HEK293 (cell line): ENCODE measurements around the gene ENSA.

Source experiments
- CTCF ChIA-PET: fragments of 350-600 bp; formaldehyde crosslinking; extraction: SDS; loops from one replicate; lab custom pipeline; 2021; ENCODE audit warnings: antibody characterized with exemption; lab: Yijun Ruan, JAX
- POLR2A ChIA-PET: fragments of 300-600 bp; formaldehyde crosslinking; extraction: SDS; loops from one replicate; lab custom pipeline; 2020; ENCODE audit warnings: antibody characterized with exemption, inconsistent platforms; lab: Yijun Ruan, JAX
- H3K27ac ChIP-seq: fragments of 200-500 bp; sonication (Bioruptor generic); 2 replicates; pipeline ENCODE4 v1.5.1; 2014; ENCODE audit warnings: low read depth, low read length, control low read depth, inconsistent platforms; ENCODE audit errors: extremely low read depth
- H3K36me3 ChIP-seq, 2 experiments: fragments of 200-500 bp in 1 of 2; sonication (Bioruptor generic) in 1 of 2; 1 replicate in 1 of 2; 2 replicates in 1 of 2; pipeline ENCODE4 v1.5.1; 2014 to 2017; ENCODE audit warnings: inconsistent platforms in 2 of 2, low read length in 2 of 2; ENCODE audit not compliant: control insufficient read depth in 2 of 2, insufficient read depth in 1 of 2
- H3K4me1 ChIP-seq: fragments of 200-500 bp; sonication (Bioruptor generic); 2 replicates; pipeline ENCODE4 v1.5.1; 2014; ENCODE audit warnings: mild to moderate bottlenecking, low read length, inconsistent platforms; ENCODE audit not compliant: control insufficient read depth, insufficient read depth
- H3K4me3 ChIP-seq: 2 replicates; pipeline ENCODE4 v1.5.1; 2011; ENCODE audit warnings: low read depth, mild to moderate bottlenecking, control low read depth, low read length, moderate library complexity
- H3K9me3 ChIP-seq: fragments of 200-500 bp; sonication (Bioruptor generic); 2 replicates; pipeline ENCODE4 v1.5.1; 2014; ENCODE audit warnings: low read depth, low read length, inconsistent platforms; ENCODE audit not compliant: control insufficient read depth, insufficient read depth
- EGR2 ChIP-seq: fragments of 450-650 bp; formaldehyde crosslinking; IDR thresholded peaks from 2 replicates; pipeline ENCODE4 v1.5.1; 2016; ENCODE audit warnings: low read depth, missing biosample characterization, missing genetic modification characterization
- GFI1B ChIP-seq: fragments of 450-650 bp; formaldehyde crosslinking; IDR thresholded peaks from 2 replicates; pipeline ENCODE4 v1.5.1; 2016; ENCODE audit warnings: missing biosample characterization, missing genetic modification characterization
- KLF10 ChIP-seq: fragments of 450-650 bp; IDR thresholded peaks from 2 replicates; pipeline ENCODE4 v1.5.1; 2018; ENCODE audit warnings: missing biosample characterization, mild to moderate bottlenecking, missing genetic modification characterization
- KLF9 ChIP-seq: fragments of 450-650 bp; formaldehyde crosslinking; IDR thresholded peaks from 2 replicates; pipeline ENCODE4 v1.5.1; 2016; ENCODE audit warnings: missing biosample characterization, missing genetic modification characterization, low read depth
- OSR2 ChIP-seq: fragments of 450-650 bp; formaldehyde crosslinking; IDR thresholded peaks from 2 replicates; pipeline ENCODE4 v1.5.1; 2016; ENCODE audit warnings: missing biosample characterization, missing genetic modification characterization
- OVOL3 ChIP-seq: fragments of 450-650 bp; formaldehyde crosslinking; IDR thresholded peaks from 2 replicates; pipeline ENCODE4 v1.5.1; 2016; ENCODE audit warnings: missing biosample characterization, missing genetic modification characterization
- PRDM6 ChIP-seq: fragments of 450-650 bp; formaldehyde crosslinking; IDR thresholded peaks from 2 replicates; pipeline ENCODE4 v1.5.1; 2017; ENCODE audit warnings: missing biosample characterization, missing genetic modification characterization
- SP2 ChIP-seq: fragments of 450-650 bp; formaldehyde crosslinking; IDR thresholded peaks from 2 replicates; pipeline ENCODE4 v1.5.1; 2016; ENCODE audit warnings: missing biosample characterization, missing genetic modification characterization
- SP3 ChIP-seq: fragments of 450-650 bp; formaldehyde crosslinking; IDR thresholded peaks from 2 replicates; pipeline ENCODE4 v1.5.1; 2016; ENCODE audit warnings: missing biosample characterization, missing genetic modification characterization
- TSHZ1 ChIP-seq: fragments of 450-650 bp; formaldehyde crosslinking; IDR thresholded peaks from 2 replicates; pipeline ENCODE4 v1.5.1; 2016; ENCODE audit warnings: missing biosample characterization, missing genetic modification characterization, borderline replicate concordance
- ZBTB1 ChIP-seq: fragments of 450-650 bp; formaldehyde crosslinking; IDR thresholded peaks from 2 replicates; pipeline ENCODE4 v1.5.1; 2016; ENCODE audit warnings: missing biosample characterization, missing genetic modification characterization
- ZBTB11 ChIP-seq: fragments of 450-650 bp; formaldehyde crosslinking; conservative IDR thresholded peaks from 2 replicates; pipeline ENCODE4 v1.5.1; 2016; ENCODE audit warnings: low read depth, missing biosample characterization, missing genetic modification characterization
- ZBTB17 ChIP-seq: fragments of 450-650 bp; formaldehyde crosslinking; IDR thresholded peaks from 2 replicates; pipeline ENCODE4 v1.5.1; 2016; ENCODE audit warnings: missing biosample characterization, missing genetic modification characterization
- ZBTB7A ChIP-seq: fragments of 450-650 bp; formaldehyde crosslinking; IDR thresholded peaks from 2 replicates; pipeline ENCODE4 v1.5.1; 2016; ENCODE audit warnings: low read depth, missing biosample characterization, missing genetic modification characterization
- ZNF121 ChIP-seq: fragments of 450-650 bp; formaldehyde crosslinking; IDR thresholded peaks from 2 replicates; pipeline ENCODE4 v1.5.1; 2016; ENCODE audit warnings: missing biosample characterization, missing genetic modification characterization
- ZNF133 ChIP-seq: fragments of 450-650 bp; formaldehyde crosslinking; IDR thresholded peaks from 2 replicates; pipeline ENCODE4 v1.5.1; 2016; ENCODE audit warnings: missing biosample characterization, missing genetic modification characterization
- ZNF214 ChIP-seq: fragments of 450-650 bp; formaldehyde crosslinking; IDR thresholded peaks from 2 replicates; pipeline ENCODE4 v1.5.1; 2017; ENCODE audit warnings: missing biosample characterization, mild to moderate bottlenecking, missing genetic modification characterization, borderline replicate concordance
- ZNF335 ChIP-seq: fragments of 450-650 bp; formaldehyde crosslinking; conservative IDR thresholded peaks from 2 replicates; pipeline ENCODE4 v1.5.1; 2016; ENCODE audit warnings: missing biosample characterization, missing genetic modification characterization
- ZNF362 ChIP-seq: fragments of 450-650 bp; formaldehyde crosslinking; IDR thresholded peaks from 2 replicates; pipeline ENCODE4 v1.5.1; 2016; ENCODE audit warnings: missing biosample characterization, missing genetic modification characterization
- ZNF423 ChIP-seq: fragments of 450-650 bp; formaldehyde crosslinking; IDR thresholded peaks from 2 replicates; pipeline ENCODE4 v1.5.1; 2016; ENCODE audit warnings: missing biosample characterization, missing genetic modification characterization
- ZNF514 ChIP-seq: fragments of 450-650 bp; formaldehyde crosslinking; IDR thresholded peaks from 2 replicates; pipeline ENCODE4 v1.5.1; 2016; ENCODE audit warnings: missing biosample characterization, missing genetic modification characterization
- ZNF660 ChIP-seq: fragments of 450-650 bp; IDR thresholded peaks from 2 replicates; pipeline ENCODE4 v1.5.1; 2018; ENCODE audit warnings: missing biosample characterization, mild to moderate bottlenecking, missing genetic modification characterization
- ZNF747 ChIP-seq: fragments of 450-650 bp; formaldehyde crosslinking; IDR thresholded peaks from 2 replicates; pipeline ENCODE4 v1.5.1; 2016; ENCODE audit warnings: missing biosample characterization, missing genetic modification characterization

Gene ENSA

GRCh38 chr1:150578272-150579109 is 50.9 kb downstream of the ENSA start (continued):
- TF ChIP-seq ZBTB17 (tag by site-specific recombination) (no peak), ZNF335 (tag by site-specific recombination) (peak; percentile 57), OSR2 (tag by site-specific recombination) (peak; percentile 63), KLF10 (peak; percentile 38), TSHZ1 (tag by site-specific recombination) (no peak), ZNF121 (tag by site-specific recombination) (no peak), ZBTB1 (tag by site-specific recombination) (0 out of 2 replicates have a peak, but pooled peaks have one; percentile 3), ZNF660 (tag by site-specific recombination) (peak; percentile 79), ZNF423 (tag by site-specific recombination) (no peak), KLF9 (0 out of 2 replicates have a peak, but pooled peaks have one; percentile 52), EGR2 (tag by site-specific recombination) (peak; percentile 57), ZNF514 (tag by site-specific recombination) (no peak)

GRCh38 chr1:150577557-150578271 is 51.7 kb downstream of the ENSA start:
- CTCF ChIA-PET, result interaction anchor here (2.3 to 14.0 kb wide), 4 partner anchors 10 to 43 kb away, joined by 10 to 135 read pairs (median 18); no protein-coding TSS in a partner anchor
- peak overlapping the region; percentile 95 for H3K27ac ChIP-seq
- H3K4me1 ChIP-seq, result no peaks in the 10 kb centered on the region
- POLR2A ChIA-PET, result interaction anchor here (1.4 to 13.5 kb wide), 9 partner anchors 9 to 429 kb away, joined by 3 to 272 read pairs (median 10); partner anchors contain the start of genes ADAMTSL4, APH1A, ENSA and MINDY1
- peak overlapping the region; percentile 82 for H3K4me3 ChIP-seq
- no peaks in the 10 kb centered on the region for H3K9me3 ChIP-seq
- TF ChIP-seq GFI1B (tag by site-specific recombination), result no peak
- no peak for TF ChIP-seq ZNF214
- no peak for TF ChIP-seq ZBTB11 (tag by site-specific recombination)
- 0 out of 2 replicates have a peak, but pooled peaks have one; percentile 25 for TF ChIP-seq ZNF362 (tag by site-specific recombination)
- no peak for TF ChIP-seq ZNF747
- TF ChIP-seq EGR2 (tag by site-specific recombination), result no peak
- TF ChIP-seq OVOL3, result no peak
- TF ChIP-seq ZBTB7A (tag by site-specific recombination), result 0 out of 2 replicates have a peak, but pooled peaks have one; percentile 13
- TF ChIP-seq PRDM6 (tag by site-specific recombination), result peak; percentile 48; the same call in 1 of the 2 replicates
- peak; percentile 29; the same call in 1 of the 2 replicates for TF ChIP-seq SP2 (tag by site-specific recombination)
- TF ChIP-seq ZNF133 (tag by site-specific recombination), result no peak
- peak; percentile 16; the same call in 1 of the 2 replicates for TF ChIP-seq SP3 (tag by site-specific recombination)
- H3K36me3 ChIP-seq, result peaks cover 0 to 61% of the 10 kb centered on the region in 2 experiments
